AG08395 (cell line): ENCODE results near the gene TNFAIP8.

Experiments used
- DNase-seq: peaks from one replicate; pipeline ENCODE4 v3.0.0; 2012; ENCODE audit warnings: mixed read lengths, low spot score

TNFAIP8 gene

GRCh38 chr5:119355685-119356611 is at the start of gene TNFAIP8:
Gene TNFAIP8, plus strand, starts transcription at chr5:119356019. Its CDS starts 72 bp downstream, at chr5:119356091.
- peak; percentile 75 for DNase-seq

GRCh38 chr5:119307170-119307569 is 48.6 kb upstream of the TNFAIP8 start:
- DNase-seq: no peak

GRCh38 chr5:119309326-119309725 is 46.5 kb upstream of the TNFAIP8 start:
- DNase-seq: no peak

GRCh38 chr5:119311688-119312087 is 44.1 kb upstream of the TNFAIP8 start:
- DNase-seq: no peak

GRCh38 chr5:119312403-119312802 is 43.4 kb upstream of the TNFAIP8 start:
- no peak for DNase-seq

GRCh38 chr5:119313197-119313596 is 42.6 kb upstream of the TNFAIP8 start:
- no peak for DNase-seq

- no peak for DNase-seq
These were observed 41.9 kb upstream of the TNFAIP8 start for GRCh38 chr5:119313658-119314605.

GRCh38 chr5:119315516-119315949 is 40.3 kb upstream of the TNFAIP8 start:
- DNase-seq: peak; percentile 41

- DNase-seq: no peak
These were observed 39.7 kb upstream of the TNFAIP8 start for GRCh38 chr5:119316086-119316485.

- no peak for DNase-seq
These were observed 38.9 kb upstream of the TNFAIP8 start for GRCh38 chr5:119316906-119317305.

- DNase-seq: no peak
These were observed 37.4 kb upstream of the TNFAIP8 start for GRCh38 chr5:119318256-119318894.

GRCh38 chr5:119319401-119319800 is 36.4 kb upstream of the TNFAIP8 start:
- DNase-seq: no peak

GRCh38 chr5:119319890-119320289 is 35.9 kb upstream of the TNFAIP8 start:
- DNase-seq: no peak

- no peak for DNase-seq
These were observed 34.1 kb upstream of the TNFAIP8 start for GRCh38 chr5:119321569-119322311.

GRCh38 chr5:119322312-119322947 is 33.4 kb upstream of the TNFAIP8 start:
- no peak for DNase-seq

- no peak for DNase-seq
These were observed 32.8 kb upstream of the TNFAIP8 start for GRCh38 chr5:119322948-119323537.

- no peak for DNase-seq
These were observed 32.2 kb upstream of the TNFAIP8 start for GRCh38 chr5:119323601-119324000.

- no peak for DNase-seq
These were observed 31.0 kb upstream of the TNFAIP8 start for GRCh38 chr5:119324842-119325241.

GRCh38 chr5:119327018-119327417 is 28.8 kb upstream of the TNFAIP8 start:
- peak; percentile 64 for DNase-seq
